Measurements from ENCODE around the gene NDUFS2. TPM values are rescaled to one million over a fixed set of nuclear protein-coding genes. Genes with fewer than 3 reads are reported as not detected.

The NDUFS2 gene
- total and polyA plus RNA-seq, 2 of the 8 experiments (the other 6 are each of a cell fraction or from before 2014, with no cell fraction given), result 95.1 to 113 TPM

- POLR2A ChIA-PET (ENCODE audit: partially characterized antibody), result no interaction called here
- Histone ChIP-seq H3K36me3 (ENCODE audit: control insufficient read depth in 2 of 4, insufficient read depth in 4 of 4, low read length in 3 of 4) (peaks cover 13 to 43% (median 35%) of the 10 kb centered on the region in 4 experiments), H3K23ac (ENCODE audit: insufficient read length) (no peak overlapping the region), H3K4me1 (replicated peaks in 1 of 4; ENCODE audit: control insufficient read depth in 3 of 4, insufficient read depth in 4 of 4, low read length in 3 of 4) (peaks cover 0 to 5% (median under 1%) of the 10 kb centered on the region in 4 experiments; a peak in 2 of 7 replicates), H2BK120ac (replicated peaks; ENCODE audit: low read depth, low read length) (no peak overlapping the region), H3K27me3 (replicated peaks in 1 of 4; ENCODE audit: control insufficient read depth in 3 of 4, extremely low read depth in 1 of 4, insufficient read depth in 3 of 4, low read length in 3 of 4) (no peaks in the 10 kb centered on the region), H3K9ac (replicated peaks in 1 of 4; ENCODE audit: extremely low read depth in 1 of 4, low read depth in 3 of 4, low read length in 3 of 4) (no peak overlapping the region), H3K79me2 (ENCODE audit: control insufficient read depth in 1 of 2, insufficient read depth in 2 of 2, low read length in 2 of 2) (peaks cover 0 to 4% of the 10 kb centered on the region in 2 experiments; a peak in 1 of 4 replicates), H2AFZ (ENCODE audit: low read length) (no peak overlapping the region), H3K79me1 (ENCODE audit: low read depth, low read length) (peaks cover 4% of the 10 kb centered on the region), H3K27ac (ENCODE audit: low read depth, low read length) (no peak overlapping the region), H3K23me2 (ENCODE audit: low read depth, low read length) (peaks cover 2% of the 10 kb centered on the region; the same call in 1 of the 2 replicates), H2AK5ac (ENCODE audit: low read depth, low read length) (no peak overlapping the region), H3K4me2 (ENCODE audit: insufficient read depth in 1 of 2, low read depth in 2 of 2, low read length in 2 of 2) (no peak overlapping the region), H2BK15ac (ENCODE audit: low read length) (no peak overlapping the region), H2BK20ac (ENCODE audit: low read length) (no peak overlapping the region), H4K20me1 (replicated peaks in 1 of 2; ENCODE audit: control insufficient read depth in 1 of 2, insufficient read depth in 2 of 2, low read length in 2 of 2) (peaks cover 0 to 6% of the 10 kb centered on the region in 2 experiments), H4K8ac (ENCODE audit: extremely low read depth, insufficient read depth, low read length) (no peak overlapping the region), H3K56ac (replicated peaks; ENCODE audit: insufficient read length, low read depth, low read length) (no peak overlapping the region), H3K18ac (ENCODE audit: extremely low read depth, low read length) (no peak overlapping the region), H2BK5ac (ENCODE audit: low read depth, low read length) (no peak overlapping the region), H3K4ac (replicated peaks; ENCODE audit: insufficient read length, low read depth, low read length) (no peak overlapping the region), H3K14ac (ENCODE audit: insufficient read length) (no peak overlapping the region), H4K5ac (ENCODE audit: insufficient read length, low read depth, low read length) (no peak overlapping the region), H3K9me3 (ENCODE audit: insufficient read depth in 2 of 2, low read depth in 1 of 2, low read length in 1 of 2) (no peaks in the 10 kb centered on the region), H3K4me3 (ENCODE audit: extremely low read depth in 1 of 4, insufficient read depth in 2 of 4, low read depth in 3 of 4, low read length in 4 of 4) (no peak overlapping the region), H2BK12ac (ENCODE audit: low read depth, low read length) (no peak overlapping the region), H4K91ac (replicated peaks; ENCODE audit: insufficient read length, low read length) (no peak overlapping the region)
- DNase-seq (ENCODE audit: low read depth in 1 of 2, low spot score in 2 of 2), result no peak
- 84% methylated on average over 1 of the region's 1 CpG; no CpG with 5 or more reads in 1 of the 2 experiments for WGBS, 2 experiments (ENCODE audit: extremely low coverage in 1 of 2, insufficient coverage in 1 of 2, insufficient read length in 1 of 2, insufficient replicate concordance in 2 of 2, low coverage in 1 of 2, low lambda C conversion rate in 2 of 2, missing lambda C conversion rate in 1 of 2)
- no peak for FAIRE-seq
- CTCF ChIA-PET (ENCODE audit: partially characterized antibody), result interaction anchor here (0.6 to 1.6 kb wide), 6 partner anchors 11 to 75 kb away, joined by 3 to 6 read pairs (median 4); partner anchors contain the start of gene ADAMTS4
- TF ChIP-seq CBX8 (IDR thresholded peaks at IDR 0.05; ENCODE audit: borderline replicate concordance, low read depth, low read length) (no peak), TAF1 (IDR thresholded peaks at IDR 0.05; ENCODE audit: low read depth, low read length) (no peak), SUZ12 (IDR thresholded peaks at IDR 0.05; ENCODE audit: low read length) (no peak), JUN (IDR thresholded peaks at IDR 0.05; ENCODE audit: low read depth, low read length) (no peak), JUND (IDR thresholded peaks at IDR 0.05; ENCODE audit: low read length) (no peak), NRF1 (IDR thresholded peaks at IDR 0.05; ENCODE audit: low read depth, low read length) (no peak), TEAD4 (IDR thresholded peaks at IDR 0.05; ENCODE audit: low read depth, low read length) (no peak), CEBPB (IDR thresholded peaks at IDR 0.05; ENCODE audit: low read depth, low read length) (no peak), MAX (IDR thresholded peaks at IDR 0.05) (no peak), PHF8 (conservative IDR thresholded peaks at IDR 0.05; ENCODE audit: low read depth, low read length) (no peak)
Measured at GRCh38 chr1:161172349-161172748, 29.8 kb upstream of the NDUFS2 start.

Measured in H1 (cell line).